GM19025 (cell line): ENCODE measurements around the gene SCRN1.

ENCODE experiments used
- ATAC-seq: cut with Tn5 transposase; IDR thresholded peaks from one replicate; pipeline ENCODE4 v1.9.1; 2021; ENCODE audit warnings: mild to moderate bottlenecking, low read depth, moderate library complexity; ENCODE audit not compliant: unreplicated experiment

SCRN1 gene

GRCh38 chr7:29940199-29940598, 49.4 kb downstream of the SCRN1 start:
- ATAC-seq = no peak

GRCh38 chr7:29937132-29937531, 52.5 kb downstream of the SCRN1 start:
- no peak for ATAC-seq

GRCh38 chr7:29935111-29935510, 54.5 kb downstream of the SCRN1 start:
- no peak for ATAC-seq

- ATAC-seq = no peak
Observed at GRCh38 chr7:29929018-29929807, 60.4 kb downstream of the SCRN1 start.

GRCh38 chr7:29926741-29927140, 62.9 kb downstream of the SCRN1 start:
- no peak for ATAC-seq

GRCh38 chr7:29926216-29926615, 63.4 kb downstream of the SCRN1 start:
- no peak for ATAC-seq

GRCh38 chr7:29924684-29925083, 64.9 kb downstream of the SCRN1 start:
- no peak for ATAC-seq

GRCh38 chr7:29924006-29924405, 65.6 kb downstream of the SCRN1 start:
- ATAC-seq = no peak

- no peak for ATAC-seq
Observed at GRCh38 chr7:29922921-29923700, 66.5 kb downstream of the SCRN1 start.

- ATAC-seq = no peak
Observed at GRCh38 chr7:29921404-29922010, 68.1 kb downstream of the SCRN1 start.

- no peak for ATAC-seq
Observed at GRCh38 chr7:29920491-29920890, 69.1 kb downstream of the SCRN1 start.

GRCh38 chr7:29919790-29920189, 69.8 kb downstream of the SCRN1 start:
- no peak for ATAC-seq

GRCh38 chr7:29918850-29919249, 70.8 kb downstream of the SCRN1 start:
- ATAC-seq = no peak

GRCh38 chr7:29917641-29918040, 72.0 kb downstream of the SCRN1 start:
- ATAC-seq = no peak

- ATAC-seq = no peak
Observed at GRCh38 chr7:29915481-29916215, 74.0 kb downstream of the SCRN1 start.

- no peak for ATAC-seq
Observed at GRCh38 chr7:29914180-29914579, 75.4 kb downstream of the SCRN1 start.

- ATAC-seq = no peak
Observed at GRCh38 chr7:29906200-29907022, 83.2 kb downstream of the SCRN1 start.

GRCh38 chr7:29900745-29901144, 88.9 kb downstream of the SCRN1 start:
- no peak for ATAC-seq

GRCh38 chr7:29898301-29898700, 91.3 kb downstream of the SCRN1 start:
- ATAC-seq = no peak
